Activated T-helper 17 cell treated with anti-CD3 and anti-CD28 coated beads, Interleukin-2, amount 50 U/mL, for 72 hours (primary cell): ENCODE measurements around the gene WDFY4. TPM values are rescaled to one million over a fixed set of nuclear protein-coding genes. Genes with fewer than 3 reads are reported as not detected.
A peak's percentile ranks its signal among the peaks of the same experiment; 100 is the strongest.
"Not testable (repeated sequence)": the region's sequence is repeated elsewhere in the genome, so short reads cannot be mapped to it uniquely, and the experiment has no call there.

ENCODE experiments used
- ATAC-seq: fragments of 150-1000 bp; cut with Tn5 transposase; replicated peaks from 2 replicates; pipeline ENCODE4 v1.10.0; 2021; ENCODE audit warnings: mild to moderate bottlenecking, moderate library complexity
- H3K27ac Mint-ChIP-seq: one replicate; pipeline ENCODE4 v1.8.0; 2022; ENCODE audit warnings: mixed read lengths
- H3K27me3 Mint-ChIP-seq: one replicate; pipeline ENCODE4 v1.8.0; 2022; ENCODE audit warnings: mixed read lengths
- H3K36me3 Mint-ChIP-seq: one replicate; pipeline ENCODE4 v1.8.0; 2022; ENCODE audit warnings: low read depth, mild to moderate bottlenecking, mixed read lengths
- H3K4me1 Mint-ChIP-seq: one replicate; pipeline ENCODE4 v1.8.0; 2022; ENCODE audit warnings: mixed read lengths
- H3K4me3 Mint-ChIP-seq: one replicate; pipeline ENCODE4 v1.8.0; 2022; ENCODE audit warnings: mild to moderate bottlenecking, mixed read lengths
- H3K9me3 Mint-ChIP-seq: one replicate; pipeline ENCODE4 v1.8.0; 2022; ENCODE audit warnings: mixed read lengths
- total RNA-seq, 2 donors: library from RNA; stranded (reverse); gene quantifications; one replicate each; pipeline ENCODE4 v1.2.3, GENCODE V29; 2022

WDFY4 gene
- total RNA-seq = under 1 TPM; 0.35 to 0.90 TPM

- Mint-ChIP-seq H3K27ac (no peak within 1 kb of the TSS), H3K36me3 (no peaks in the 10 kb centered on the region), H3K27me3 (peaks cover 10% of the 10 kb centered on the region), H3K4me3 (no peak within 1 kb of the TSS), H3K9me3 (no peaks in the 10 kb centered on the region), H3K4me1 (no peaks in the 10 kb centered on the region)
- ATAC-seq = peak; percentile 19
Observed at GRCh38 chr10:48684792-48685623, at the start of gene WDFY4. Gene WDFY4 (plus strand): TSS chr10:48684873. CDS start chr10:48709733, 24,860 bp downstream.

GRCh38 chr10:48634984-48635557, 49.6 kb upstream of the WDFY4 start:
- no peaks in the 10 kb centered on the region for H3K36me3 Mint-ChIP-seq
- H3K27ac Mint-ChIP-seq = peak overlapping the region; percentile 50
- no peak overlapping the region for H3K4me3 Mint-ChIP-seq
- peaks cover 22% of the 10 kb centered on the region for H3K27me3 Mint-ChIP-seq
- no peak for ATAC-seq
- H3K9me3 Mint-ChIP-seq = no peaks in the 10 kb centered on the region
- H3K4me1 Mint-ChIP-seq = peaks cover 4% of the 10 kb centered on the region

GRCh38 chr10:48636231-48636630, 48.4 kb upstream of the WDFY4 start:
- Mint-ChIP-seq H3K9me3 (no peaks in the 10 kb centered on the region), H3K36me3 (no peaks in the 10 kb centered on the region), H3K4me1 (peaks cover 4% of the 10 kb centered on the region), H3K27me3 (peaks cover 22% of the 10 kb centered on the region), H3K27ac (no peak overlapping the region), H3K4me3 (no peak overlapping the region)
- no peak for ATAC-seq

GRCh38 chr10:48636901-48637300, 47.8 kb upstream of the WDFY4 start:
- H3K4me3 Mint-ChIP-seq = no peak overlapping the region
- H3K27me3 Mint-ChIP-seq = peaks cover 19% of the 10 kb centered on the region
- H3K27ac Mint-ChIP-seq = no peak overlapping the region
- H3K36me3 Mint-ChIP-seq = no peaks in the 10 kb centered on the region
- no peak for ATAC-seq
- peaks cover 4% of the 10 kb centered on the region for H3K4me1 Mint-ChIP-seq
- H3K9me3 Mint-ChIP-seq = no peaks in the 10 kb centered on the region

GRCh38 chr10:48638158-48638557, 46.5 kb upstream of the WDFY4 start:
- Mint-ChIP-seq H3K4me1 (peaks cover 4% of the 10 kb centered on the region), H3K27ac (no peak overlapping the region), H3K4me3 (no peak overlapping the region), H3K27me3 (peaks cover 19% of the 10 kb centered on the region), H3K36me3 (no peaks in the 10 kb centered on the region), H3K9me3 (no peaks in the 10 kb centered on the region)
- ATAC-seq = no peak

GRCh38 chr10:48638739-48639527, 45.7 kb upstream of the WDFY4 start:
- Mint-ChIP-seq H3K4me3 (no peak overlapping the region), H3K27me3 (peaks cover 19% of the 10 kb centered on the region), H3K9me3 (no peaks in the 10 kb centered on the region), H3K4me1 (peaks cover 4% of the 10 kb centered on the region), H3K36me3 (no peaks in the 10 kb centered on the region), H3K27ac (no peak overlapping the region)
- ATAC-seq = no peak

GRCh38 chr10:48639632-48640031, 45.0 kb upstream of the WDFY4 start:
- Mint-ChIP-seq H3K27ac (no peak overlapping the region), H3K4me1 (peaks cover 1% of the 10 kb centered on the region), H3K9me3 (no peaks in the 10 kb centered on the region), H3K27me3 (peaks cover 19% of the 10 kb centered on the region), H3K4me3 (no peak overlapping the region), H3K36me3 (no peaks in the 10 kb centered on the region)
- no peak for ATAC-seq

- H3K4me3 Mint-ChIP-seq = no peak overlapping the region
- no peaks in the 10 kb centered on the region for H3K4me1 Mint-ChIP-seq
- H3K27ac Mint-ChIP-seq = no peak overlapping the region
- H3K36me3 Mint-ChIP-seq = no peaks in the 10 kb centered on the region
- peaks cover 19% of the 10 kb centered on the region for H3K27me3 Mint-ChIP-seq
- no peaks in the 10 kb centered on the region for H3K9me3 Mint-ChIP-seq
- ATAC-seq = no peak
Observed at GRCh38 chr10:48640326-48640725, 44.3 kb upstream of the WDFY4 start.

GRCh38 chr10:48641099-48641690, 43.5 kb upstream of the WDFY4 start:
- H3K4me3 Mint-ChIP-seq, H3K9me3 Mint-ChIP-seq, ATAC-seq, H3K27ac Mint-ChIP-seq, H3K36me3 Mint-ChIP-seq, H3K4me1 Mint-ChIP-seq: not testable (repeated sequence)
- peaks cover 19% of the 10 kb centered on the region for H3K27me3 Mint-ChIP-seq

GRCh38 chr10:48645600-48645999, 39.1 kb upstream of the WDFY4 start:
- Mint-ChIP-seq H3K27ac (no peak overlapping the region), H3K36me3 (no peaks in the 10 kb centered on the region)

GRCh38 chr10:48647073-48647472, 37.6 kb upstream of the WDFY4 start:
- not testable (repeated sequence) for H3K9me3 Mint-ChIP-seq, H3K36me3 Mint-ChIP-seq, H3K4me1 Mint-ChIP-seq, H3K4me3 Mint-ChIP-seq, ATAC-seq, H3K27ac Mint-ChIP-seq, H3K27me3 Mint-ChIP-seq

More at GRCh38 chr10:48645600-48645999, 39.1 kb upstream of the WDFY4 start:
- no peaks in the 10 kb centered on the region for H3K27me3 Mint-ChIP-seq
- H3K9me3 Mint-ChIP-seq = no peaks in the 10 kb centered on the region
- ATAC-seq = no peak
- H3K4me3 Mint-ChIP-seq = no peak overlapping the region
- H3K4me1 Mint-ChIP-seq = no peaks in the 10 kb centered on the region

GRCh38 chr10:48648172-48648942, 36.3 kb upstream of the WDFY4 start:
- H3K36me3 Mint-ChIP-seq = no peaks in the 10 kb centered on the region
- ATAC-seq = no peak
- H3K9me3 Mint-ChIP-seq = no peaks in the 10 kb centered on the region
- H3K4me3 Mint-ChIP-seq = no peak overlapping the region
- H3K27me3 Mint-ChIP-seq = peaks cover 6% of the 10 kb centered on the region
- no peak overlapping the region for H3K27ac Mint-ChIP-seq
- H3K4me1 Mint-ChIP-seq = no peaks in the 10 kb centered on the region

- H3K4me1 Mint-ChIP-seq = no peaks in the 10 kb centered on the region
- no peak overlapping the region for H3K4me3 Mint-ChIP-seq
- no peak overlapping the region for H3K27ac Mint-ChIP-seq
- H3K9me3 Mint-ChIP-seq = no peaks in the 10 kb centered on the region
- no peaks in the 10 kb centered on the region for H3K36me3 Mint-ChIP-seq
- H3K27me3 Mint-ChIP-seq = peaks cover 8% of the 10 kb centered on the region
- ATAC-seq = no peak
Observed at GRCh38 chr10:48649349-48649944, 35.2 kb upstream of the WDFY4 start.
